NCI-H748 (cell line): ENCODE data around the gene SRGN.

ENCODE experiments used
- DNase-seq: peaks from one replicate; lab custom pipeline; 2025; ENCODE audit not compliant: unreplicated experiment; lab: John Stamatoyannopoulos, UW

Gene SRGN

DNA sequence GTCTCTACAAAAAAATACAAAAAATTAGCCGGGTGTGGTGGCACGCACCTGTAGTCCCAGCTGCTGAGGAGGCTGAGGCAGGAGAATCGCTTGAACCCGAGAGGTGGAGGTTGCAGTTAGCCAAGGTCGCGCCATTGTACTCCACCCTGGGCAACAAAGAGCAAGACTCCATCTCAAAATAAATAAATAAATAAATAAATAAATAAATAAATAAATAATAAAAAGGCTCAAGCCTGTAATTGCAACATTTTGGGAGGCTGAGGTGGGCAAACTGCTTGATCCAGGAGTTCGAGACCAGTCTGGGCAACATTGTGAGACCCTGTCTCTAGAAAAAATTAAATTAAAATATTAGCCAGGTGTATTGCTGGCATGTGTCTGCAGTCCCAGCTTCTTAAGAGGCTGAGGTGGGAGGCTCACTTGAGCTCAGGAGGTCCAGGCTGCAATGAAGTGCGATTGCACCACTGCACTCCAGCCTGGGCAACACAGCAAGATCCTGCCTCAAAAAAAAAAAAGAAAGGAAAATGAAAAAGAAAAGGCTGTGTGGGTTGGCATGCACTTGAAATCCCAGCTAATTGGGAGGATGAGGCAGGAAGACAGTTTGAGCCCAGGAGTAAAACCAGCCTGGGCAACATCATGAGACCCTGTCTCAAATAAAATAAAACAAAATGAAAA, 27.6 kb upstream of the SRGN start:
- DNase-seq, result no peak

GRCh38 chr10:69061305-69062161, 26.4 kb upstream of the SRGN start:
- DNase-seq, result no peak

DNA sequence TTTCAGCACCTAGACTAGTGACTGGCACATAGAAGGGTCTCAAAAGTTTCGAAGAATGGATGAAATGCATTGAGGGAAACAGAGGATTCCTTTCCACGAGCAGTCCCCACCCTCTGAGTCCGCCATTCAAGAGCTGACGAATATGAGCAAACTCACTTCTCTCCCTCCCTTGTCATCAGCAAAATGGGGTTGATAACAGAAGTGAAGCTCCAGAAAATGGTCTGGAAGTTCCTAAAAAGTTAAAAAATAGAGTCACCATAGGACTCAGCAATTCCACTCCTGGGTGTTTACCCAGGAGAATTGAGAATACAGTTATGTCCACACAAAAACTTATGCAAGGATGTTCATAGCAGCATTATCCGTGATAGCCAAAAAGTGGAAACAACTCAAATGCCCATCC, 25.0 kb upstream of the SRGN start:
- no peak for DNase-seq

DNA sequence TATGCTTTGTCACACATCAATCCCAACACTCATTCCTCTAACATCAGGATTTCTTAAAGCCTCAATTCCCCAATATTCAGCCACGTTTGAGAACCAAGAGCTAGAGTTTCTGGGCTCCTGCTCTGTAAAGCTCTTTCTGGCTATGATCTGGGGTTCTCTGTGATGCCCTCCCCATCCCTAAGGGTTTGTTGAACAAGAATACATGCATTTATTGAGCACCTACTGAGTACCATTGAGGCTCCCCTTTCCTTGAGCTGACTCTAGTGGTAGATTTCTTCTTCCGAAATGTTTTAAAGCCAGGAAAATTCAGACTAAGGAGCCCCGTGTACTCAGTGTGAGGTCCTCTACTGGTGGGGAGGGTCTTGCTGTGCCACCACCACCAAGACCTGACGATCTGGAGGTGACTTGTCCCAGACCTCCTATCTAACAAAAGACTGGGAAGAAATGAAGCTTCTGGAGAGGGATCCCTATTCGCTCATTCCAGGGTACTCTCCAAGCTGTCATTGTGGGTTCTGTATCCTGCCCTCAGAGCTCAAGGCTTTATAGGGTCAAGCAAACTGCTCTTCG, 23.1 kb upstream of the SRGN start:
- no peak for DNase-seq

- no peak for DNase-seq
These were observed 22.2 kb upstream of the SRGN start for GRCh38 chr10:69065406-69066361.

GRCh38 chr10:69067189-69067588, 20.7 kb upstream of the SRGN start:
- no peak for DNase-seq

DNA sequence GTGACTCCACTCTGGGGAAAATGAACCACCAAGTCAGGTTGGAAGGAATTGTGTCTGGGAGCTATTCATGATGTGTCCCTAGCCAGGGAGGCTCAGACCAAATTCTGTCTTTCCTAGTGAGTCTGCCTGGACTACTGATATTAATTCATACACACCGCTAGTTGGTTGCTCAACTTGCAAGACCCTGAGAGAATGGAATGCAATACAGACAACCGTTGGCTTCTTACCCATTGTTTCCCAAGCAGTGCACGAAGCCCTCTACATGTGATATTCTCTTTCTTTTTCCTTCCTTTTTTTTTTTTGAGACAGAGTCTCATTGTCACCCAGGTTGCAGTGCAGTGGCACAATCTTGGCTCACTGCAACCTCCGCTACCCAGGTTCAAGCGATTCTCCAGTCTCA, 19.4 kb upstream of the SRGN start:
- no peak for DNase-seq

DNA sequence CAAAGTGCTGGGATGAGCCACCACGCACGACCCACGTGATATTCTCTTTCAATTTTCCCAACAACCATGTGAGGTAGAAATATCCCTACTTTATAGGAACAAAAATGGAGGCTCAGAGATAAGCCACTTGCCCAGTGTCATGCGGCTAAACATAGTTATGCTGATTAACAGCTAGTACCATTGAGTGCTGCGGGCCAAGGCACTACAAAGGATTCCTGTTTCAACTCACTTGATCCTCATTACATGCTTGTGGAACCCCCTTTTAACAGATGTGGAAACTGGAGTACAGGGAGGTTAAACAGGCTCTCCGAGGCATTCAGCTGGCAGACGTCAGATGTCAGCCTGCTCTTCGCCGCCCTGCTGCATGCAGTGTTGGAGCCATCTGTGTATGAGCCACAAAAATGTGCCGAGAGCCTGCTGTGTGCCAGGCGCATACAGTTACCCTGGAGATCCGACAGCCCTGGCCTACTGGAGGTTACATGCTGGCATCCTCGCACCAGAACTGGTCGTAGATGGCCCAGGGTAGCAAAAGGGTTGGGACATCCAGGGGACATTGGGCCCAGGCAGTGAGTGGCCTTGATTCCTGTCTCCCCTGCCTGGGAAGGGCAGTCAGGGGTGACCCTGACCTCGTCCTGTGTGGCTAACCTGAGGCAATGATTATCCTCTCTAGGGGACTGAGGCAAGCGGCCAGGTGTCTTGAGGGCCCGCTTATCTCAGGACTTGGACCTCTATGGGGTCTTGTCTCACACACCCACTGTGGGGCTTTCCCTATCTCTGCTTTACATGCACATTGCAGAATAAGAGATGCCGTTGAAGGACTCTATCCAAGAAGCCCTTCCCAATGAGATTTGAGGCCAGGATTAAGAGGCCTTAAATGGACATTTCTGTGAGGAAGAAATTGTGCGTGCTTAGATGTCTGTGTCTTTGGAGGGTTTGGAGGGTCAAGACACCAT, 18.5 kb upstream of the SRGN start:
- no peak for DNase-seq

GRCh38 chr10:69070951-69071350, 17.0 kb upstream of the SRGN start:
- DNase-seq, result no peak

DNA sequence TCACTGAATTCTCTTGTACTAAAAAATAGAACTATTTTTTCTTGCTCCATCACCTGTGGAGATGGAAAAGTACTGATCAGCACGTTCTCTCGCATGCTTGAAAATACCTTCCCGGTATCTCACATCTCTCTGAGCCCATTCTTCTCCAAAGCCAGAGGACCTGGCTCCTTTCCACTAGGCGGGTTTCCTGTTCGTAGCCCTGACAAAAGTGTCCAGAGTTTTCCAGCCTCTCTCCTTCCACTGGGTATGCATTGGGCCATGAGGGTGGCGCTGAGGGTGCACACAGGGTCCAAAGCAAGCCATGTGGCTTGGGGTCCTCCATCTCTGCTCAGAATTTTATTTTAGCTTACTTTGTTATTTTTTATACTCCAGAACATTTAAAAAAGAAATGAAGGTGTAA, 16.3 kb upstream of the SRGN start:
- no peak for DNase-seq

DNA sequence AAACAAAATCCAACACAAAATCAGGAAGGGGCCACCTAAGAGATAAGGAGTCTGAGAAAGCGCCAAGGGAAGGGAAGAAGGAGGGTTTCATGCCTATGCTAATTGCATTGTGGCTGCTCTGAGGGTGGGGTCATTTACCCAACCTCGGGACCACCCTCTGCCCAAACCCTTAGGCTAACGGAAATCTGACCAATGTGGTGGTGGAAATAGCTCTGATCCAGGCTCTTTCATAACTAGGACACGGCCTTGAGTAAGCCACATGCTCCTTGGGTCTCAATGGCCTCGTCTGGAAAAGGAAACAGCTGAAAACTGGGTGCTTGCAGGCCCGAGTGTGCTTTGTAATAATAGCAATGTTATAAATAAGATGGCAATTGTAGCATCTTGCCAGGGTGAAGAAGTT, 14.9 kb upstream of the SRGN start:
- DNase-seq, result no peak

DNA sequence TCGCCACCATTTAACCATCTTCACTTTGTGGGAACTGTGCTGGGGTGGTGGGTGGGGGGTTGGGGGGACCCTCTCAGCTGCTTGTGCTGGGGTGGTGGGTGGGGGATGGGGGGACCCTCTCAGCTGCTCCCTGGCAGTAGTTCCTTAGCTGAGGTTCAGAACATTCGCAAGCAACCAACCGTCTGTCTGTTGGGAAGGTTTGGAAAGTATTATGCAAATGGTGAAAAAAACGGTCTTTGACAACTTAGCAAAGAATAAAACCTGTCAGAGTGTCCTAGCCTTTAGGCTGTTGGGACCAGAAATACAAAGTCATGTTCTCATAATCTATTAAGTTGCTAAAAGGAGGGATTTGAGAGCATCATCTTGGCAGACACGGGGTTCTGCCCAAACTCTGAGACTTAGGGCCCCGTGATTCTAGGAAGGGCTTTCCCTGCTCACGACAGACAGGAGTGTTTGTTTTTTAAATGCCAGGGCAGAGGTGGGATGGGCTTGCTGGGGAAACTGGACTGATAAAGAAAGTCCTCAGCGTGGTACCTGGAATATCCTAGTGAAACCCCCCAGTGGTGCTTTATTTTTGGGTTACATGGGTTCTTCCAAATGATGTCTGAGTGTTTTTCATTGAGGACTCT, 14.1 kb upstream of the SRGN start:
- no peak for DNase-seq

DNA sequence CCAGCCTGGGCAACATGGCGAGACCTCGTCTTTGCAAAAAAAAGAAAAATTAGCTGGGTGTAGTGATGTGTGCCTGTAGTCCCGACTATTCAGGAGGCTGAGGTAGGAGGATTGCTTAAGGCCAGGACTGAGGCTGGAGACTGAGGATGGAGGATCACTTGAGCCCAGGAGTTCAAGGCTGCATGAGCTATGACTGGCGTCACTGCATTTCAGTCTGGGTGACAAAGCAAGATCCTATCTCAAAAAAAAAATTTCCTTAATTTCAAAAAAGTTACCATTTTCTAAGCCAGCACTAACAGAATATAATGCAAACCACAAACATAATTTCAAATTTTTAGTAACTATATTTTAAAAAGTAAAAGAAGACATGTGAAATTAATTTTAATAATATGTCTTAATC, 13.4 kb upstream of the SRGN start:
- no peak for DNase-seq

DNA sequence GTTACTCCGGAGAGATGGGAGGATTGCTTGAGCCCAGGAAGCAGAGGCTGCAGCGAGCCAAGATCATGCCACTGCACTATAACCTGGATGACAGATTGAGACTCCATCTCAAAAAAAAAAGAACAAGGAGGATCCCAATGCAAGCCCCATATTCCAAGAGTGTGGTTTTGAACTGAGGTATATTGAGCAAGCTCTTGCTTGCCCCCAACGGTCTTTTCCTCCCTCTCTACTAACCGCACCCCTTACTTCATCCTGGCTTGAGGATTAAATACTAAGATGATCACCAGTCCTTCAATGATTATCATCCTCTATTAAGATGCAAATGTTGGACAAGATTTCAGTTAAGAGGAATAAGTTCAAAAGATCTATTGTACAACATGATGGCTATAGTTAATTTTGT, 12.5 kb upstream of the SRGN start:
- no peak for DNase-seq

- no peak for DNase-seq
These were observed 9.6 kb upstream of the SRGN start for GRCh38 chr10:69078311-69078710.

GRCh38 chr10:69080226-69080625, 7.7 kb upstream of the SRGN start:
- no peak for DNase-seq

DNA sequence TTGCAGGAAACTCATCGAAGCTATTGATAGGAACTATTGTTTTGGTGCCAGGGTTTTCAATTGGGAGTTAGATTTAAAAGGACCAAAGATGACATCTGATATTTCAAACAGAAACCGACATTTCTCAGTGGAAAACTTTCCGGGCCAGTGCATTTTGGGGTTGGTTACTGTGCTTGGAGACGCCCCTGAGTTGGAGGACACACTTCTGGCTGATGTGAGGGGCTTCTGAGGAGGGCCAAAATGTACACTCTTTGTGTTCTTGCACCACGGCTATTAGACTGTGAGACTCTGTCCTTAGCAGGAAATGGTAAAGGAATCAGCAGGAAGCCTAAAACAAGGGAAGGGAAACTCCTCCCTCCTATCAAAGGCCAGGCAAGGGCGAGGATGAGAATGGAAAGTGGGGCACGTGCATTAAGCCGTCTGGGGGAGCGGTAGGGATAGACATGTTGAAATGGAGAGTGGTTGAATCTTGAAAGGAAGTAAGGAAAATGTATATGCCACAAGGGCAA, 1.8 kb upstream of the SRGN start:
- peak; percentile 17 for DNase-seq

- no peak for DNase-seq
These were observed 517 bp downstream of the SRGN start for GRCh38 chr10:69088471-69088769.

GRCh38 chr10:69088801-69089501, 1.0 kb downstream of the SRGN start:
- no peak for DNase-seq
